ENCODE data around the gene GPRIN1.
"Not testable (repeated sequence)": the region's sequence is repeated elsewhere in the genome, so short reads cannot be mapped to it uniquely, and the experiment has no call there.

The GPRIN1 gene

DNA sequence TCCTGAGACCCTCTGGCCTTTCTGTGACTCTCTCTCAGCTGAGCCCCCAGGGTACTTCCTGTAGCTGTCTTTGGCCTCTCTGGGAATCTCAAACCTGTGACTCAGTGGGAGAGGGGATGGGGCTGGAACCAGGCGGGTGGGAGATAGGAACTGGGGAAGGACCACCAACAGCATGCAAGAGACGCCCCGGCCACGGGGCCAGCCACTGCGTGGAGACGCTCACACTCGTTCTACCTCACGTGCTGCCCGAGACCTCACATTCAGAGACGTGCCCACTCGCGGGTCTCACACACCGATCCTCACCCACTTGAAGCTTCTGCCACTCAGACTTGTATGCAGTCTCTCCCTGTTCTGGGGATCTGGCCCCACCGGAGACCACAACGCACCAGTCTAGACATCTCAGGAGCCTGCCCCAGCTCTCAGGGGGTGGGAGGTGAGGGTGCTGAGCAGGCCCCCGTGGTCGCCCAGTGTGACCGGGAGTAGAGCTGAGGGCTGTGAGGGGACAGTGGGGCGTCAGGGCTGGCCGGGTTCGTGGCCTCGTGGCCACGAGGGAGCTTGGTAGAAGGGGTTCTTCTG lies 13.8 kb downstream of the GPRIN1 start:
- DNase-seq = no peak

DNA sequence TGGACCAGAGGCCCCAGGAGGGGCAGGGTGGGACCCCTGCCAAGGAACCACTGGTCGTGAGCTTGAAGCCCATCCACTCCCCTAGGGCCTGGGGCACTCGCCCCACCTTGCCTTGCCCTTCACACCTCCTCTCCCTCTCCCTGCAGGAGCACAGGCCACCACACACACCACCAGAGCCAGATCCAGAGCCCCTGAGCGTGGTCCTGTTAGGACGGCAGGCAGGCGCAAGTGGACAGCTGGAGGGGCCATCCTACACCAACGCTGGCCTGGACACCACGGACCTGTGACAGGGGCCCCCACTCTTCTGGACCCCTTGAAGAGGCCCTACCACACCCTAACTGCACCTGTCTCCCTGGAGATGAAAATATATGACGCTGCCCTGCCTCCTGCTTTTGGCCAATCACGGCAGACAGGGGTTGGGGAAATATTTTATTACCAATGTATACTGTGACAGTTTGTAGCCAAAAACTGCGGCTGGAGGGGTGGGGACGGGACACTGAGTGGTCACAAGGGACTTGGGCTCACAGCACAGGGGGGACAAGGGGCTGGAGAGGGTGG lies 14.5 kb downstream of the GPRIN1 start:
- no peak for DNase-seq

DNA sequence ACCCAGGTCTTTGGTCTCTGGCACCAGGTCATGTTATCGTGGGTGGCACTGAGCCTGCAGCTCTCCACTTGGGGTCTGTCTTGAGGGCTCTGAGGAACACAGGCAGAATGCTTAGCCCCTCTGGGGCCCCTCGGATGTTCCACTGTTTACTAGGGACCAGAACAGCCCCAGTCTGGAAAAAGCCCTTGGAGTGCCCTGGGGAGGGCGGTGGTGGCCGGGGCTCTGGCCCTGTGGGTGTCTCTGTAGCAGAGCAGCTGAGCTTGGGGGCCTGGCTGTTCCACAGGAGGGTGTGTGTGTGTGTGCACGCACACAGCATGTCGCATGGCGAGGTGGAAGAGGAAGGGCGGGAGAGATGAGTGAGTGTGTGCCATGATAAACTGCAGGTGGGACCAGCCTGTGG lies 15.4 kb downstream of the GPRIN1 start:
- DNase-seq = no peak

DNA sequence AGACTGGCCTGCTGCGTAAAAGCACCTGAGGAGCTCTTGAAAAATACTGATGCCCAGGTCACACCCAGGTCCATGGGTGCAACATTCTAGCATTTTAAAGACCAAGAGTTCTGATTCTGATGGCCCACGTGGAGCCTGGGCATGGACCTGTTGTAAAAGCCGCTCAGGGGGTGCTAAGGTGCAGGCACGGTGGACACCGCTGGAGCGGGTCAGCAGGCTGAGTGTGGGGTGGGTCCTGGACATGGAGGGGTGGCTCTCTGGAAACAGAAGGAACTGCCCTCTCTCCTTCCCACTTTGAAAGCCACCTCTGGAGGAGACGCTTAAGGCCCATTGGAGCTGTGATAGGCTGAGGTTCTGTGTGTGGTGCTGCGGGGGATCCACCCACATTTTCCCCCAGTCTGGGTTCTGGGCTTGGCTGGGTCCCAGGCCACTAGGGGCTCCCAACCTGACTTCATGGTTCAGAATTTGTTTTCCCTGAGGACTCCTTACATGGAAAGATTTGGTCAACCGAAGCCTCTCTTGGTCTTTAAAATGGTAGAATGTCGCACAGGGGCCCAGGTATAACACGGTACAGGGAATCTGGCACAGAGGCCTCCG lies 16.6 kb downstream of the GPRIN1 start:
- no peak for DNase-seq

DNA sequence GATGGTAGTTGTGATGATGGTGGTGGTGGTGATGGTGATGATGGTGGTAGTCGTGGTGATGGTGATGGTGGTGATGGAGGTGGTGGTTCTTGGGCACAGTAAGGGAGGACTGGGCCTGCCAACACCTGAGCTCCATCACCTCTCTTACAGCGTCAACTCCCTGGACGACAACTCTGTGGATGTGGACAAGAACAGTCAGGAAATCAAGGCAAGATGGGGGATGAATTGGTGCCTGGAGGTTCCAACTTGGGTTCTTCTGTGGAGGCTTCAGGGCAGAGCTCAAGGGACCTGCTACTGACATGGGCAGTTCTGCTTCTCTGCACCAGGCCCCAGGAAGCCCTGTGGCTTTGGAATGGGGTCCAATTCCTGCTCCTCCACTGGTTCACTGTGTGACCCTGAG lies 17.4 kb downstream of the GPRIN1 start:
- DNase-seq = no peak

DNA sequence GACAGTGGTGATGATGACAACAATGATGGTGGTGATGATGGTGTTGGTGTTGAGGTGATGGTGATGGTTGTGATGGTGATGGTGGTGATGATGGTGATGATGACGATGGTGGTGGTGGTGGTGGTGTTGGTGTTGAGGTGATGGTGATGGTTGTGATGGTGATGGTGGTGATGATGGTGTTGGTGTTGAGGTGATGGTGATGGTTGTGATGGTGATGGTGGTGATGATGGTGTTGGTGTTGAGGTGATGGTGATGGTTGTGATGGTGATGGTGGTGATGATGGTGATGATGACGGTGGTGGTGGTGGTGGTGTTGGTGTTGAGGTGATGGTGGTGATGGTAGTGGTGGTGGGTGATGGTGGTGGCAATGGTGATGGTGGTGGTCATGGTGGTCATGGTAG lies 18.3 kb downstream of the GPRIN1 start:
- DNase-seq = not testable (repeated sequence)

DNA sequence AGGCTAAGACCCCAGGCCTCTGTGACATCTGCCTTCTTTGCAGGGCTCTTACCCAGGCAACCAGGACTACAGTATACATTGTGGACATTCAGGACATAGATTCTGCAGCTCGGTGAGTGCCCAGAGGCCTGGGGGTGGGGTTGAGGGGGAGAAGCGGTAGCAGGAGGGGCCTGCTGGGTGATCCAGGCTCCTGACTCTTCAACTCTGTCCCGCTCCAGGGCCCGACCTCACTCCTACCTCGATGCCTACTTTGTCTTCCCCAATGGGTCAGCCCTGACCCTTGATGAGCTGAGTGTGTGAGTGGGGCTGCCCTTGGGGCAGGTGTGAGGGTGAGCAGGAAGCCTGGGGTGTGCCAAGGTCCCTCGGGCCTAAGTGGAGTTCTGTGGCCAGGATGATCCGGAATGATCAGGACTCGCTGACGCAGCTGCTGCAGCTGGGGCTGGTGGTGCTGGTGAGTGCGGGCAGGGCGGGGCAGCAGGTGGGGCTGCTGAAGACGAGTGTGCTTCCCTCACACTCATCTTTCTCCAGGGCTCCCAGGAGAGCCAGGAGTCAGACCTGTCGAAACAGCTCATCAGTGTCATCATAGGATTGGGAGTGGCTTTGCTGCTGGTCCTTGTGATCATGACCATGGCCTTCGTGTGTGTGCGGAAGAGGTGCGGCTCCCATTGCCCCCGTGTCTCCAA lies 19.8 kb downstream of the GPRIN1 start:
- no peak for DNase-seq

DNA sequence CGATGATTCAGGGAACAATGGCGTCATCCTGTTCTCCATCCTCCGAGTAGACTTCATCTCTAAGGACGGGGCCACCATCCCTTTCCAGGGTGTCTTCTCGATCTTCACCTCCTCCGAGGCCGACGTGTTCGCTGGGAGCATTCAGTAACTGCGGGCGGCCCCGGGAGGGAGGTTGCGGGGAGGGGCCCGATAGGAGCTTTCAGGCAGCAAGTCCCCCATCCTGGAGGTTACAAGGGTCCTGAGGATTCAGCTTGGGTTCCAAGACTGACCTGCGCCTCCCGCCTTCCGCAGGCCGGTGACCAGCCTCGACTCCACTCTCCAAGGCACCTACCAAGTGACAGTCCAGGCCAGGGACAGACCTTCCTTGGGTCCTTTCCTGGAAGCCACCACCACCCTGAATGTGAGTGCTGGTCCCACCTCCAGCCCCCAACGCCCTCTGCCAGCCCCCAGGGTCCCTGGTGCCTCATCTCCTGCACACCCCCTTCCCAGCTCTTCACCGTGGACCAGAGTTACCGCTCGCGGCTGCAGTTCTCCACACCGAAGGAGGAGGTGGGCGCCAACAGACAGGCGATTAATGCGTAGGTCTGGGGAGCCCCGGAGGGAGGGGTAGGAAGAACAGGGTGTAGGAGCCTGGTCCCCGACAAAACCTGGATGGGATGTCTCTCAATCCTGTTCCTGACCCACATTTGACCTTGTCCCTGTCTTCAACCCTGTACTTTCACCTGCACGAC lies 20.8 kb downstream of the GPRIN1 start:
- DNase-seq = no peak

DNA sequence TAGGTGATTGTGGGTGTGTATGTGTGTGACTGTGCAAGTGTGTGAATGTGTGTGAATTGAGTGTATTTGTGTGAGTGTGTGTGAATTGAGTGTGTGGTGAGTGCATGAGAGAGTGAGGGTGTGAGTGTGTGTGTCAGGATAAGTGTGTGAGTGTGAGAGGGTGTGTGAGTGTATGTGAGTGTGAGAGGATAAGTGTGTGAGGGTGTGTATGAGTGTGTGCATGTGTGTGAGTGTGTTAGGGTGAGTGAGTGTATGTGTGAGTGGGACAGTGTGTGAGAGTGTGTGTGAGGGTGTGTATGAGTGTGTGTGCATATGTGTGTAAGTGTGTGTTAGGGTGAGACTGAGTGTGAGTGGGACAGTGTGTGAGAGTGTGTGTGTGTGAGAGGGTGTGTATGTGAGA lies 21.7 kb downstream of the GPRIN1 start:
- no peak for DNase-seq

DNA sequence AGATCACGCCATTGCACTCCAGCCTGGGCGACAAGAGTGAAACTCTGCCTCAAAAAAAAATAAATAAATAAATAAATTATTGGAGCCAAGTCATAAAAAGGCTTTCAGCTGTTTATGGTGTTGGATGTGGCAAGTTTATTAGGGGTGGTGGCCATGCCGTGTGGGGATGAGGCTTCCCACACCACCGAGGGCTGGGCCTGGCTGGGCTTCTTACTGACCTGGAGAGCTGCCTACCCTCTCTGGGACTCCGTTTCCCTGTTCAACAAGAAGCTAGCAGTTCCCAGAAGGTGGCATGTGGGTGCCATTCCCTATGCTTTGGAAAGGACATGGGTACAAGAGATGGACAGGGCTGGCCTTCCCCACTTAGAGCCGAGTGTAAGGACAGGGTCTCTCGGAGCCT lies 22.6 kb downstream of the GPRIN1 start:
- no peak for DNase-seq

DNA sequence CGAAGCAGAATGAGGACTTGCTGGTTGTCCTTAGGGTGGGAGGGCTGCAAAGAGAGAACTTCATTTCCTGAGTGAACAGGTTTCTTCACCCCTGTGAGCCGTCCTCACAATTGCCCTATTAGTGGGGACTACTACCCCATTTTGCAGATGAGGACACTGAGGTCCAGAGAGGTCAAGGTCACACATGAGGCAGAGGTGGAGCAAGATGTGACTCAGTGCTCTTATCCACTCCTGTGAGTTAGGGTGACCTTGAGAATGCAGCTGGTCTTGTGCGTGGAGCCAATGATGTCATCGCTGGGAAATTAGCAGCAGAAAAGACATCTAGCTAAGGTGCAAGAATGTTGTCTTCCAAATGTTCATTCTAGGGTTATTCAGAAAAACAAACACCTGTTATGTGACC lies 26.9 kb downstream of the GPRIN1 start:
- no peak for DNase-seq

DNA sequence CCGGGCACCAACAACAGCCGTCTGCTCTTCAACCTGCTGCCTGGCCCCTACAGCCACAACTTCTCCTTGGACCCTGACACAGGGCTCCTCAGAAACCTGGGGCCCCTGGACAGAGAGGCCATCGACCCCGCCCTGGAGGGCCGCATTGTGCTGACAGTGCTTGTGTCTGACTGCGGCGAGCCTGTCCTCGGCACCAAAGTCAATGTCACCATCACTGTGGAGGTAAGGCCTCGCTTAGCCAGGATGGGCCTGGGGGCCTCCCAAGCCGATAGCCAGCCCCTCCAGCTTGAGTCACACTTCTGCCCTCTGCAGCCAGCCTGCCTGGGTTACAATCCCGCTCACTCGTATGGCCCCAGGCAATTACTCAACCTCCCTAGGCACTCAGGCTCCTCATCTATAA lies 28.6 kb downstream of the GPRIN1 start:
- DNase-seq = no peak

DNA sequence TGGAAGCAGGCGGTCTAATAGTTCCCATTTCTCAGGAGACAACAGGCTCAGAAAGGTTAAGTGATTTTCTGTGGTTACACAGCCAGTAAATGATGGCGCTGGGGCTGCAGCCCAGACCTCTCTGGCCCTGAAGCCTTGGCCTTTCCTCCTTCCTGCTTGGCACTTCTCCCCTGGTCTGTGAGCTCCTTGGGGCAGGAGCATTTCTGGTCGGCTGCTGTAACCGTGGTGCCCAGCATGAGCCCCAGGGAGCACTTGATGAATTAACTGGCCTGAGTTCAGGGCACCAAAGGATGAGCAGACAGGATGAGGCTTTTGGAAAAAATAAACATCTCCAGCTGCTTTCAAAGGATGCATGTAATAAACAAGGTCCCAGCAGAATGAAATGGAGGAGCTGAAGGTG lies 30.6 kb downstream of the GPRIN1 start:
- no peak for DNase-seq

DNA sequence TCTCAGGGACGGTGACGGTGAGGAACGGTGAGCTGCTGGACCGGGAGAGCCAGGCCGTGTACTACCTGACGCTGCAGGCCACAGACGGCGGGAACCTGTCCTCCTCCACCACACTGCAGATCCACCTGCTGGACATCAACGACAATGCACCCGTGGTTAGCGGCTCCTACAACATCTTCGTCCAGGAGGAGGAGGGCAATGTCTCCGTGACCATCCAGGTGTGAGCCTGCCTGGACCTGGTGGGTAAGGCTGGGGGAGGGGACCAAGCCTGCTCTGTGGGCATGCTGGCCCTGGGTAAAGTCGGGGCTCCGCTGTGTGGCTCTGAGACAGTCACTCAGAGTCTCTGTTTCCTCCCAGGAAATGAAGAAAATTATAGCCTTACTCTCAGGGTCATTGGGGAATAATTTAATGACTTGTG lies 31.6 kb downstream of the GPRIN1 start:
- DNase-seq = peak in 2 of 5 experiments; percentile 39 to 49

DNA sequence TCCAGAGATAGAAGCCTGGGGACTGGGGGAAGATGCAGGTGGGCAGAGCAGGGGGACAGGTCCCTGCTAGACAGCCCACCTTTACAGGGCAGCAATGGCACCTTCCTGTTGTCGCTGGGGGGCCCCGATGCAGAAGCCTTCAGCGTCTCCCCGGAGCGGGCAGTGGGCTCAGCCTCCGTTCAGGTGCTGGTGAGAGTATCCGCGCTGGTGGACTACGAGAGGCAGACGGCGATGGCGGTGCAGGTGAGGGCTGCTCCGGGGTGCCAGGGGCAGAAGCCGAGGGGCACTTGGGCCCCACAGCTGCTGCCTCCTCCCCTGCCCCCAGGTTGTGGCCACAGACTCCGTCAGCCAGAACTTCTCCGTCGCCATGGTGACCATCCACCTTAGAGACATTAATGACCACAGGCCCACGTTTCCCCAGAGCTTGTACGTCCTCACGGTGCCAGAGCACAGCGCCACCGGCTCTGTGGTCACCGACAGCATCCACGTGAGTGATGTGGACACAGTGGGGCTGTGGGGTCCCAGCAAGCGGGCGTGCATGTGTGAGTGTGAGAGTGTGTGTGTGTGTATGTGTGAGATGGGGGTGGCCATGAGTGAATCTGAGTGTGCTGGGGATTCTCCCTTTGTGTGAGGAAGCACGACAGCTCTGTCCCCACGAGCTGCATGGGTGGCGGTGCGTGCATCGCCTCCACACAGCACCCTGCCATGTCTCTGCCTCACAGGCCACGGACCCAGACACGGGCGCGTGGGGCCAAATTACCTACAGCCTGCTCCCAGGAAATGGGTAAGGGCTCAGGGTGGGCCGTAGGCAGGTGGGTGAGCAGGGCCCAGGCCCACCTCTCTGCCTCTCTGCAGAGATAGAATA lies 32.4 kb downstream of the GPRIN1 start:
- no peak for DNase-seq

DNA sequence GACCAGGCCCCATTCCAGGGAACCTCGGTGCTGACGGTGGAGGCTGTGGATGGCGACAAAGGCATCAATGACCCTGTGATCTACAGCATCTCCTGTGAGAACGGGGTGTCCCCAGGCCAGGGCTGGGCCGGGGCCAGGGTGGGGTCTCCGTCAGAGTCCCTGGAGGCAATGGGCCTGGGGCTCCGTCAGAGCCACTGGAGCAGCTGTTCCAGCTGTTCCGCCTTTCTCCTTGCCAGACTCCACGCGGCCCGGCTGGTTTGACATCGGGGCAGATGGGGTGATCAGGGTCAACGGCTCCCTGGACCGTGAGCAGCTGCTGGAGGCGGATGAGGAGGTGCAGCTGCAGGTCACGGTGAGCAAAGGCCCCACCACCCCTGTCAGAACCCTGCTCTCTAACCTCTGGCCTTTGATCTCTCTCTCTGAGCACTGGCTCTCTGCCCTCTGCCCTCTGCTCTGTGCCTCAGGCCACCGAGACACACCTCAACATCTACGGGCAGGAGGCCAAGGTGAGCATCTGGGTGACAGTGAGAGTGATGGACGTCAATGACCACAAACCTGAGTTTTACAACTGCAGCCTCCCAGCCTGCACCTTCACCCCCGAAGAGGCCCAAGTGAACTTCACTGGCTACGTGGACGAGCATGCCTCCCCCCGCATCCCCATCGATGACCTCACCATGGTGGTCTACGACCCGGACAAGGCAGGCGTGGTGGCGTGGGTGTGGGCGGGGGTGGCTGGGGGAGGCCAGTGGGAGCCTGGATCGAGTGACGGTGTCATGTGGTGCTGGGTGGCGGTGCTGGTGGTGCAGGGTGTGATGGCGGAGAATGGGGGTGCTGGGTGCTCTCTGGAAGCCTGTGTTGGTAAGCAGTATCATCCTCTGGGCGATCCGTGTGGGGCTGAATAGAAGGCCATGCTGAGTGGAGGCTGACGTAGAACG lies 34.2 kb downstream of the GPRIN1 start:
- no peak for DNase-seq

DNA sequence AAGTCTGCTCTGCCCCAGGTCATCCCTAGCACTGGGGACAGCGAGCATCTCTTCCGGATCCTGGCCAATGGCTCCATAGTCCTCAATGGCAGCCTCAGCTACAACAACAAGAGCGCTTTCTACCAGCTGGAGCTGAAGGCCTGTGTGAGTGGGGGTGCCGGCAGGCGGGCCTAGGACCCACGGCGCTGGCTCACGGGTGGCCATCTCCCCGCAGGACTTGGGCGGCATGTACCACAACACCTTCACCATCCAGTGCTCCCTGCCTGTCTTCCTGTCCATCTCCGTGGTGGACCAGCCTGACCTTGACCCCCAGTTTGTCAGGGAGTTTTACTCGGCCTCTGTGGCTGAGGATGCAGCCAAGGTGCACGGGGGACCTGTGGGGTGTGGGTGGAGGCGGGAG lies 34.9 kb downstream of the GPRIN1 start:
- DNase-seq = no peak

DNA sequence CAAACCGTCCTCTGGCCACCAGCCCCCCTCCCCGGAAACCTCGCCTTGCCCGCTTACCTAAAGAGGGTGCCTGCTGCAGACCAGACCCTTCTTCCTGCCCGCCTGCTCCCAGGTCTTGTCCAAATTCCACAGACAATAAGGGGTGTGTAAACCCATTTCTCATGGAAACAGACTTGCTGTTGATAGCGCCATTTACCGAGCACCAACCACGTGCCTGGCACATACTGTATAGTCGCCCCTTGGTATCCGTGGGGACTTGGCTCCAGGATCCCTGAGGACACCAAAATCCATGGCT lies 35.7 kb downstream of the GPRIN1 start:
- DNase-seq = no peak

DNA sequence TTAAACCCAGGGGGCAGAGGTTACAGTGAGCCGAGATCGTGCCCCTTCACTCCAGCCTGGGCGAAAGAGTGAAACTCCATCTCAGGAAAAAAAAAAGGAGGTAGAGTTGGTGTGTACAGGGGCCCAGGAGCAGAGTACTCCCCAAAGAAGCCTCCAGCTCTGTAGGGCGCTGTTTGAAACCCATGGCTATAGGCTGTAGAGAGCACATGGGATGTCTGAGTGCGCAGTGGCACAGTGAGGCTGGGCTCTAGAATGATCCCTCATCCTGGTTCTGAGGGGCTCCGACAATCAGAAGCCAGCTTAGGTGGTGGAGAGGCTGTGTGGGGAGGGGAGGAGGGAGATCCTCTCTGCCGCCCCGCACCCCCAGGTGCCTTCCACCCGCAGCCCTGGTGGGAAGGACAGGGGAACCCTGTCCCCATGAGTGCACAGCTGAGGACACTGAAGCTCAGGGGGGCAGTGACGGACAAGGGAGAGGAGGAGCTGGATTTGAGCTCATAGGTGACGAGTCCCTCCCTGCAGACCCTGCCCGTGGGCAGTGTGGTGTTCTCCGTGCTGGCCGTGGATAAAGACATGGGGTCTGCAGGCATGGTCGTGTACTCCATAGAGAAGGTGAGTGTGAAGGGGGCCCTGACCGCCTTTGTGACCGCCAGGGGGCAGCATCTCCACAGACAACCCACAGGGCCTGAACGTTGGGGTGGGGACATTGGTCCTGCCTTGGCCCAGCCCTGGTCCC lies 36.2 kb downstream of the GPRIN1 start:
- peak; percentile 50 to 71 (median 65) for DNase-seq

DNA sequence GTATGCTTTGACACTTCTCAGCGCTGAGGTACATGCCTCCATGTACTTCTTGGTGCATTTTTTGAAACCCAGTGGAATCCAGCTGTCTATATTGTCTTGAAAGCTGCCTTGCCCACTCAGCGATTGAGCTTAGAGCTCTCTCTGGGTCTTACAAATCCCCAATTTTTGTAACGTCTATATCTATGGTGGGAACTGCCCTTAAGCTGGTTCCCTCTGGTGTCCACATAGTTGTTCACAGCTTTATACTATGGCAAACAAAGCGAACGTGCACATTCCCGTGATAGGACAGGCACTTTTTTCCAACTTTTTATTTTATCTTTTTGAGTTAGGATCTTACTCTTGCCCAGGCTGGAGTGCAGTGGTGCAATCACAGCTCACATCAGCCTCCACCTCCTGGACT lies 39.9 kb downstream of the GPRIN1 start:
- no peak for DNase-seq

DNA sequence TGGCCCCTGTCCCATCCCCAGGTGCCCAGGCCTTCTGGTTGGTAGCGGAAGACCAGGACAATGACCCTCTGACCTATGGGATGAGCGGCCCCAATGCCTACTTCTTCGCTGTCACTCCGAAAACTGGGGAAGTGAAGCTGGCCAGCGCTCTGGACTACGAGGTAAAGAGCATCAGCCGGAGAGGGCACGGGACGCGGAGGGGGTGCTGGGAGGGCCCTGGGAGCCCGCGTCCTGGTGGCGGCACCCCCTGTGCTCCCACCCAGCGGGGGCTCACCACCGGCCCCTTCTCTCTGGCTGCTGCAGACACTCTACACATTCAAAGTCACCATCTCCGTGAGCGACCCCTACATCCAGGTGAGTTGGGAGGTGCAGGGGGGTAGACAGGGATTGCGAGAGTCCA lies 41.3 kb downstream of the GPRIN1 start:
- no peak for DNase-seq
